NCI-H345 treated with DMSO at 0.1 percent for 48 hours (cell line): ENCODE results near the gene SLC7A5.

Experiments
- DNase-seq: peaks from one replicate; lab custom pipeline; 2025; ENCODE audit not compliant: unreplicated experiment; lab: John Stamatoyannopoulos, UW

The SLC7A5 gene

GRCh38 chr16:87847785-87848675 is 21.3 kb downstream of the SLC7A5 start:
- DNase-seq: no peak

GRCh38 chr16:87847467-87847784 is 21.9 kb downstream of the SLC7A5 start:
- DNase-seq: no peak

GRCh38 chr16:87846705-87847466 is 22.4 kb downstream of the SLC7A5 start:
- no peak for DNase-seq

- DNase-seq: no peak
Observed at GRCh38 chr16:87845807-87846619, 23.3 kb downstream of the SLC7A5 start.

- no peak for DNase-seq
Observed at GRCh38 chr16:87845213-87845612, 24.1 kb downstream of the SLC7A5 start.

- DNase-seq: no peak
Observed at GRCh38 chr16:87844809-87845208, 24.5 kb downstream of the SLC7A5 start.

- DNase-seq: no peak
Observed at GRCh38 chr16:87844120-87844733, 25.1 kb downstream of the SLC7A5 start.

GRCh38 chr16:87843678-87844105 is 25.6 kb downstream of the SLC7A5 start:
- no peak for DNase-seq

- no peak for DNase-seq
Observed at GRCh38 chr16:87842209-87842869, 27.0 kb downstream of the SLC7A5 start.

- no peak for DNase-seq
Observed at GRCh38 chr16:87841340-87842208, 27.7 kb downstream of the SLC7A5 start.

- no peak for DNase-seq
Observed at GRCh38 chr16:87840271-87840978, 28.9 kb downstream of the SLC7A5 start.

GRCh38 chr16:87839542-87840270 is 29.6 kb downstream of the SLC7A5 start:
- no peak for DNase-seq

- DNase-seq: no peak
Observed at GRCh38 chr16:87838643-87839541, 30.4 kb downstream of the SLC7A5 start.

GRCh38 chr16:87837627-87838289 is 31.5 kb downstream of the SLC7A5 start:
- no peak for DNase-seq

GRCh38 chr16:87836844-87837581 is 32.3 kb downstream of the SLC7A5 start:
- no peak for DNase-seq

- no peak for DNase-seq
Observed at GRCh38 chr16:87836346-87836843, 32.9 kb downstream of the SLC7A5 start.
